GM12875 (cell line): ENCODE results near the gene INSIG1.

ENCODE experiments used
- H3K4me3 ChIP-seq: one replicate; pipeline ENCODE4 v1.5.1; 2011; ENCODE audit warnings: low read depth, low read length, control low read depth
- TF ChIP-seq, protein P1 (sequence below): IDR thresholded peaks from 2 replicates; pipeline ENCODE4 v1.5.1; 2011; ENCODE audit warnings: low read depth, mild to moderate bottlenecking, control low read depth, inconsistent platforms, low read length, moderate library complexity, borderline replicate concordance; ENCODE audit not compliant: insufficient read depth

INSIG1 gene

DNA sequence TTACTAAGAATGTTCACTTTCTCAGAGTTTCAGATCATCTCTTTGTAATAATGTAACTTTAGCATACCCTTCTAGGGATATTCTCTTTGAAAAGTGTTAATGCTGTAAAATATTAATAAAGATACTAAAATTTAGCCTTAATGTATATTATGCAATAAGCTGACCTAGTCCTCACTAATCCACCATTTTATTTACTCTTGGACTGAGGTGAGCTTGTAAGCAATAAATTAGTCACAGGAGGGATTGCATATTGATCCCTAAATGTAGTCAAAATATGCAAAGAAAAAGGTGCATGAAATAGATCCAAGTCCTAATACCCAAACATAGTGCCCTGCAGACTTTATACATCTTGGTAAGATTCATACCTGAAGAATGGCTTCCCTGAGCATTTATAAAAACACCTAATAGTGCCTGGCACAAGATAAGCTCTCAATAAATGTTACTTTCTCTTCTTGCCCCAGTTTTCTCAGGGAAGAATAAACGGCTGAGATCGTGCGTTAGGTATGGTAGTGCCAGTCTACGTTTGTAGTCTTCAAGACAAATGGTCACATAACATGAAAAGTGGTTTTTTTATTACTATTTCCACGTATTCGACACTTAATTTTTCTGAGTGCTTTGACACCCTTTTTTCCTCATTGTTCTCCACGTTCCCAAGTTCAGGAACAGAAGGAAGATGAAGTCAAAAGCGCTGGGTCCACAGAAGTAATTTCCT lies 14.3 kb downstream of the INSIG1 start:
- TF ChIP-seq, protein P1, sequence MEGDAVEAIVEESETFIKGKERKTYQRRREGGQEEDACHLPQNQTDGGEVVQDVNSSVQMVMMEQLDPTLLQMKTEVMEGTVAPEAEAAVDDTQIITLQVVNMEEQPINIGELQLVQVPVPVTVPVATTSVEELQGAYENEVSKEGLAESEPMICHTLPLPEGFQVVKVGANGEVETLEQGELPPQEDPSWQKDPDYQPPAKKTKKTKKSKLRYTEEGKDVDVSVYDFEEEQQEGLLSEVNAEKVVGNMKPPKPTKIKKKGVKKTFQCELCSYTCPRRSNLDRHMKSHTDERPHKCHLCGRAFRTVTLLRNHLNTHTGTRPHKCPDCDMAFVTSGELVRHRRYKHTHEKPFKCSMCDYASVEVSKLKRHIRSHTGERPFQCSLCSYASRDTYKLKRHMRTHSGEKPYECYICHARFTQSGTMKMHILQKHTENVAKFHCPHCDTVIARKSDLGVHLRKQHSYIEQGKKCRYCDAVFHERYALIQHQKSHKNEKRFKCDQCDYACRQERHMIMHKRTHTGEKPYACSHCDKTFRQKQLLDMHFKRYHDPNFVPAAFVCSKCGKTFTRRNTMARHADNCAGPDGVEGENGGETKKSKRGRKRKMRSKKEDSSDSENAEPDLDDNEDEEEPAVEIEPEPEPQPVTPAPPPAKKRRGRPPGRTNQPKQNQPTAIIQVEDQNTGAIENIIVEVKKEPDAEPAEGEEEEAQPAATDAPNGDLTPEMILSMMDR: no peak
- H3K4me3 ChIP-seq: no peak overlapping the region

DNA sequence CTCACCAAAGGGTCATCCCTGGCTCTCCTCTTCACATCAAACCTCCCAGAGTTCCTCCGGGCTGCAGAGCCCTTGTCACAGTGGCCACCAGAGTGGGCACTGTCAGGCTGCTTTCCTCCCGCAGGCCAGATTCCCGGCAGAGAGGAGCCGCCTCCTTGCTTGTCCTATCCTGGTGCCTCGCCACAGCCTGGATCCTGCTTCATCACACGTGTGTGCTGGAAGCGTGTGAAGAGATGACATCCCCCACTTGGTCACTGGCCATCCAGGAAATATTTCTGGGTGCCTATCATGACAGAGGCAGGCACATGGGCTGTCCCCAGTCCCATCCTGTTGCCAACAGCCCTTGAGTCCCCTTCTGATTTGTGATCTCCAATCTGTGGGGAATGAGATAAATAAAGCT lies 15.0 kb downstream of the INSIG1 start:
- TF ChIP-seq, protein P1: no peak
- H3K4me3 ChIP-seq: no peak overlapping the region

DNA sequence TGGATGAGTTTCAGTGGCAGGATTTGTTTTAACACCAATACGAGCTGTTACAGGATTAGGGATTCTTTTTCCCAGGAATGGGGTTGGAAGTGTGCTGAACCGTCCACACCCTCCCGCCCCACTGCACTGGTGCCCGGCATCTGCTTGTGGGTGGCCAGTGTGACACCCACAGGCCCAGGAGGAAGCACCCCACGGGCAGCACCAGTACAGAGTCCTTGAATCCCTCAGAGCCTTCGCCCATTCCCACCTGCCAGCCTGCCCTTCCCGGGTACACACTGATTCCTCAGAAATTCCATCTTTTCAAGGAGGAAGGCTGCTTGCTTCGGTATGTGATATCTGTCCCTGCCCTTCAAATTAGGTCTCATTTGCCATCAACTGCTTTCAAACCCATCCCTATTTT lies 15.4 kb downstream of the INSIG1 start:
- H3K4me3 ChIP-seq: no peak overlapping the region
- TF ChIP-seq, protein P1: no peak

DNA sequence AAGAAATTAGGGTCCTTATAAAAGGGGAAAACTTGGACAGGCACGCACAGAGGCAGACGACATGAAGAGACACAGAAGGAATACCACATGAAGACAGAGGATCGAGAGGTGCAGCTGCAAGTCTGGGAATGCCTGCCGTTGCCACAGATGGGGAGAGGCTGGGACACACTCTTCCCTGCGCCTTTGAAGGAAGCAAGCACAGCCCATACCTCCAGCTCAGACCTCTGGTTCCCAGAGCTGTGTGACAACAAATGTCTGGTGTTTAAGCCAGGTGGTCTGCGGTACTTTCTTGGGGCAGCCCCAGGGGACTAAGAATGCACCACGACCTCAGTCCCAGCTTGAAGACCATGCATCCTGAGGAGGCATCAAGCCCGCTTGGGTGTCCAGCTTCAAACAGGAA lies 18.3 kb downstream of the INSIG1 start:
- H3K4me3 ChIP-seq: no peak overlapping the region
- TF ChIP-seq, protein P1: no peak

DNA sequence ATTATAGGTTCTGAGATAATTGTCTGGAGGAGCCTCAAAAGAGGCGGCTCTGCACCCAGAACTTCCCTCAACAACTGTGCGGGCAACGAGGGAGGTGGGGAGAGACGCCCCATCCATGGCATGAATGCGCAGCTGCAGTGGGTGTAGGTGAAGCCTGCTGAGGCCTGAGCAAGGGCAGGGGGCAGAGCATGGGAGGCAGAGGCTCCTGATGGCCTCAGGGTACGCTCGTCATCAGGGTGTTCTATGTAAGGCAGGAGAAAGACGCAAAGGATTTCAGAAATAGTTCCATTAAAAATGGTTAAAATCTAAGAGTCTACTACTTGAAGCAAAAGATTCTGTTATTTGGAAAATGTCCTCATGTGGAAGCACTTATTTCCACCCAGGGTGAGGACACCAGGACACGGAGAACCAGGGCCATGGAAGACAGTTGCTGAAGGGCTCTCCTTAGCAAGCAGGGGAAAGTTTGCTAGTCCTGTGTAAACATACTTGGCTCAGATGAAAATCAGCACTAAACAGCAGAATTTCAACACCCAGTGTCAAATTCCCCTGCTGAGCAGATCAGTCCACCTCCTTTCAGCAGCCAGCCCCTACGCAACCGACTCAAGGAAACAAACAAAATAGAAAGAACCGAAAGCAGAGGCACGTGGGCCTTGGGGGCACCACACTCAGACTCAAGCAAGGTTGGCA lies 18.9 kb downstream of the INSIG1 start:
- TF ChIP-seq, protein P1: no peak
- no peak overlapping the region for H3K4me3 ChIP-seq

DNA sequence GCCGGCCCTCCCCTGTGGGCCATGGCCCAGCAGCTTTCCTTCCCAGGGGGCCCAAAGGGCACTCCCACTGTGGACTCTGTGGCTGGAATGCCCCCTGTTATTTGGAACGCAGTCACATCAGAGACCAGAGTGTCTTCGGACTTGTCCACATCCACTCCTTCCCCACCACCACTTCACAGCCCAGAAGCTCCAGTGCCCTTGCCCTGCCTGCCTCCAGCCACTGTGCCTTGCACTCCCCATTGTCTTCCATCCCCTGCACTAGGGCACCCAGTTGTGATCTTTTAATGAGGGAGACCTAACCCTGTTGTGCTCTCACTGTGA lies 19.4 kb downstream of the INSIG1 start:
- TF ChIP-seq, protein P1: no peak
- no peak overlapping the region for H3K4me3 ChIP-seq

DNA sequence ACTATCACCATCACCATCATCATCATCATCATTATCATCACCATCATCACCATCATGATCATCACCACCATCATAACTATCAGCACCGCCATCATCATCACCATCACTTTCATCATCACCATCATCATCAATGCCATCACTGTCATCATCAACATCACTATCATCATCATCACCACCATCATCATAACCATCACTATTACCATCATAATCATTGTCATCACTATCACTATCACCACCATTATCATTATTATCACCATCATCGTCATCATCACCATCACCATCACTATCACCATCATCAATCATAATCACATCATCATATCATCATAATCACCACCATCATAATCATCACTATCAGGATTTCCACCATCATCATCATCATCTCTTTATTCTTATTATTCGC lies 20.6 kb downstream of the INSIG1 start:
- H3K4me3 ChIP-seq: no peak overlapping the region
- TF ChIP-seq, protein P1: no peak
